ENCODE results near the gene PAQR9. TPM values are rescaled to one million over a fixed set of nuclear protein-coding genes. Genes with fewer than 3 reads are reported as not detected.
A peak's percentile ranks its signal among the peaks of the same experiment; 100 is the strongest.

Gene PAQR9
- total and polyA plus RNA-seq, 2 of the 13 experiments (the other 11 are each of a cell fraction or from before 2014, with no cell fraction given), result 3.7 to 10.3 TPM

DNA sequence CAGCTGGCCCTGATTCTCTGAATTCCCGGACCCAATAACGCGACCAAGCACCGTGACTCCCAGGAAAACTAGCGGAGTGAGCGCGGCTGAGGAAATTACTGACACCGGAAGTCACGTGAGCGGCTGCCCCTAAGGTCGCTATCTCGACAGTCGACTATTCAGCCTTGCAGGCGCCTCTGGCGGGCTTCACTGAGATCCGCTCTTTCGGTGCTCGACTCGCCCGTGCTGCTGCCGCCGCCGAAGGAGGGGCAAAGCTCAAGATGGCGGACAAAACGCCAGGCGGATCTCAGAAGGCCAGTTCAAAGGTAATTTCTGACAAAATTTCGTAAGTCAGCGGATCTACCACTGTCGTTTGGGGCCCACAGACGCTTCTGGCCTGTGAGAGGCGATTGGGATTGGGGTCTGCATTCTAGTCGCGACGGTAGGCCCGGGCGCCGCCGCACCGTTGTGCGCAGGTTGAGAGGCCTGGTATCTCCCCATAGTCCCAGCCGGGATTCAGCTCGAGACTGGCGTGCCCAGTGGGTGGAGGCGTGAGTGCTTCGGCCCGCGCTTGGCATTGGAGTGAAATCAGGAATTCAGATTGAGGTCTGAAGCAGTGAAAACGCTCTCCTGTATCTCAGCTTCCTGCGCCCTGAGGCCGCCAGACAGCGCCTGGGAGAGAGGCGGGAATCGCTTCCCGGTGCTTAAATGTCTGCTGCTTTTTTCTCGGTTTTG, 38.1 kb upstream of the PAQR9 start, which contains the start of gene U2SURP (continued):
- TF ChIP-seq, protein P1, sequence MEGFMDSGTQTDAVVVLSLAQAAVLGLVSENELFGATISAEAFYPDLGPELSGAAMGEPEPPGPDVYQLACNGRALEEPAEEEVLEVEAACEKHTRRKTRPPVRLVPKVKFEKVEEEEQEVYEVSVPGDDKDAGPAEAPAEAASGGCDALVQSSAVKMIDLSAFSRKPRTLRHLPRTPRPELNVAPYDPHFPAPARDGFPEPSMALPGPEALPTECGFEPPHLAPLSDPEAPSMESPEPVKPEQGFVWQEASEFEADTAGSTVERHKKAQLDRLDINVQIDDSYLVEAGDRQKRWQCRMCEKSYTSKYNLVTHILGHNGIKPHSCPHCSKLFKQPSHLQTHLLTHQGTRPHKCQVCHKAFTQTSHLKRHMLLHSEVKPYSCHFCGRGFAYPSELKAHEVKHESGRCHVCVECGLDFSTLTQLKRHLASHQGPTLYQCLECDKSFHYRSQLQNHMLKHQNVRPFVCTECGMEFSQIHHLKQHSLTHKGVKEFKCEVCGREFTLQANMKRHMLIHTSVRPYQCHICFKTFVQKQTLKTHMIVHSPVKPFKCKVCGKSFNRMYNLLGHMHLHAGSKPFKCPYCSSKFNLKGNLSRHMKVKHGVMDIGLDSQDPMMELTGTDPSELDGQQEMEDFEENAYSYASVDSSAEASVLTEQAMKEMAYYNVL (CRISPR knock-in tag; IDR thresholded peaks at IDR 0.05; ENCODE audit: borderline replicate concordance), result peak; percentile 77
- peak; percentile 81; the same call in 1 of the 2 replicates for TF ChIP-seq ZBTB8A (CRISPR knock-in tag; IDR thresholded peaks at IDR 0.05; ENCODE audit: borderline replicate concordance, low read depth)
- TF ChIP-seq, protein P2, sequence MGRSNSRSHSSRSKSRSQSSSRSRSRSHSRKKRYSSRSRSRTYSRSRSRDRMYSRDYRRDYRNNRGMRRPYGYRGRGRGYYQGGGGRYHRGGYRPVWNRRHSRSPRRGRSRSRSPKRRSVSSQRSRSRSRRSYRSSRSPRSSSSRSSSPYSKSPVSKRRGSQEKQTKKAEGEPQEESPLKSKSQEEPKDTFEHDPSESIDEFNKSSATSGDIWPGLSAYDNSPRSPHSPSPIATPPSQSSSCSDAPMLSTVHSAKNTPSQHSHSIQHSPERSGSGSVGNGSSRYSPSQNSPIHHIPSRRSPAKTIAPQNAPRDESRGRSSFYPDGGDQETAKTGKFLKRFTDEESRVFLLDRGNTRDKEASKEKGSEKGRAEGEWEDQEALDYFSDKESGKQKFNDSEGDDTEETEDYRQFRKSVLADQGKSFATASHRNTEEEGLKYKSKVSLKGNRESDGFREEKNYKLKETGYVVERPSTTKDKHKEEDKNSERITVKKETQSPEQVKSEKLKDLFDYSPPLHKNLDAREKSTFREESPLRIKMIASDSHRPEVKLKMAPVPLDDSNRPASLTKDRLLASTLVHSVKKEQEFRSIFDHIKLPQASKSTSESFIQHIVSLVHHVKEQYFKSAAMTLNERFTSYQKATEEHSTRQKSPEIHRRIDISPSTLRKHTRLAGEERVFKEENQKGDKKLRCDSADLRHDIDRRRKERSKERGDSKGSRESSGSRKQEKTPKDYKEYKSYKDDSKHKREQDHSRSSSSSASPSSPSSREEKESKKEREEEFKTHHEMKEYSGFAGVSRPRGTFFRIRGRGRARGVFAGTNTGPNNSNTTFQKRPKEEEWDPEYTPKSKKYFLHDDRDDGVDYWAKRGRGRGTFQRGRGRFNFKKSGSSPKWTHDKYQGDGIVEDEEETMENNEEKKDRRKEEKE (IDR thresholded peaks at IDR 0.05), result no peak
- TF ChIP-seq, protein P3, sequence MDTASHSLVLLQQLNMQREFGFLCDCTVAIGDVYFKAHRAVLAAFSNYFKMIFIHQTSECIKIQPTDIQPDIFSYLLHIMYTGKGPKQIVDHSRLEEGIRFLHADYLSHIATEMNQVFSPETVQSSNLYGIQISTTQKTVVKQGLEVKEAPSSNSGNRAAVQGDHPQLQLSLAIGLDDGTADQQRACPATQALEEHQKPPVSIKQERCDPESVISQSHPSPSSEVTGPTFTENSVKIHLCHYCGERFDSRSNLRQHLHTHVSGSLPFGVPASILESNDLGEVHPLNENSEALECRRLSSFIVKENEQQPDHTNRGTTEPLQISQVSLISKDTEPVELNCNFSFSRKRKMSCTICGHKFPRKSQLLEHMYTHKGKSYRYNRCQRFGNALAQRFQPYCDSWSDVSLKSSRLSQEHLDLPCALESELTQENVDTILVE (CRISPR knock-in tag; IDR thresholded peaks at IDR 0.05), result peak; percentile 95
- no peak; the same call in 1 of the 2 replicates for TF ChIP-seq ZNF570 (CRISPR knock-in tag; IDR thresholded peaks at IDR 0.05; ENCODE audit: borderline replicate concordance)
- TF ChIP-seq RXRA (CRISPR knock-in tag; IDR thresholded peaks at IDR 0.05), result peak; percentile 80
- peak; percentile 79 for TF ChIP-seq ZNF546 (CRISPR knock-in tag; conservative IDR thresholded peaks at IDR 0.05)
- peak; percentile 73; the same call in 1 of the 2 replicates for TF ChIP-seq ZNF543 (CRISPR knock-in tag; IDR thresholded peaks at IDR 0.05)
- TF ChIP-seq, protein P4, sequence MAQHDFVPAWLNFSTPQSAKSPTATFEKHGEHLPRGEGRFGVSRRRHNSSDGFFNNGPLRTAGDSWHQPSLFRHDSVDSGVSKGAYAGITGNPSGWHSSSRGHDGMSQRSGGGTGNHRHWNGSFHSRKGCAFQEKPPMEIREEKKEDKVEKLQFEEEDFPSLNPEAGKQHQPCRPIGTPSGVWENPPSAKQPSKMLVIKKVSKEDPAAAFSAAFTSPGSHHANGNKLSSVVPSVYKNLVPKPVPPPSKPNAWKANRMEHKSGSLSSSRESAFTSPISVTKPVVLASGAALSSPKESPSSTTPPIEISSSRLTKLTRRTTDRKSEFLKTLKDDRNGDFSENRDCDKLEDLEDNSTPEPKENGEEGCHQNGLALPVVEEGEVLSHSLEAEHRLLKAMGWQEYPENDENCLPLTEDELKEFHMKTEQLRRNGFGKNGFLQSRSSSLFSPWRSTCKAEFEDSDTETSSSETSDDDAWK (CRISPR knock-in tag; IDR thresholded peaks at IDR 0.05), result no peak
- TF ChIP-seq ZNF891 (CRISPR knock-in tag; IDR thresholded peaks at IDR 0.05), result peak; percentile 98
- no peak for TF ChIP-seq NFE2L2 (IDR thresholded peaks at IDR 0.05; ENCODE audit: low read length)
- no peak for TF ChIP-seq MTA3 (CRISPR knock-in tag; IDR thresholded peaks at IDR 0.05)
- peak; percentile 27 for TF ChIP-seq ZNF12 (CRISPR knock-in tag; IDR thresholded peaks at IDR 0.05)
- TF ChIP-seq ZNF768 (CRISPR knock-in tag; IDR thresholded peaks at IDR 0.05), result peak; percentile 57; the same call in 1 of the 2 replicates
- TF ChIP-seq ZNF737 (CRISPR knock-in tag; IDR thresholded peaks at IDR 0.05; ENCODE audit: borderline replicate concordance), result peak; percentile 85; the same call in 1 of the 2 replicates
- TF ChIP-seq ZNF773 (CRISPR knock-in tag; IDR thresholded peaks at IDR 0.05; ENCODE audit: borderline replicate concordance), result 0 out of 2 replicates have a peak, but pooled peaks have one; percentile 54
- TF ChIP-seq TSC22D2 (CRISPR knock-in tag; IDR thresholded peaks at IDR 0.05; ENCODE audit: borderline replicate concordance), result peak; percentile 41; the same call in 1 of the 2 replicates
